HepG2 (cell line): Measurements from ENCODE around the gene BLVRB. TPM values are rescaled to one million over a fixed set of nuclear protein-coding genes. Genes with fewer than 3 reads are reported as not detected.

Experiments
- ADNP ChIP-seq: sonication (generic); formaldehyde crosslinking; IDR thresholded peaks from 2 replicates; pipeline ENCODE4 v1.4.0; 2020; ENCODE audit warnings: missing genetic modification reagents
- ETS1 ChIP-seq: sonication (generic); formaldehyde crosslinking; IDR thresholded peaks from 2 replicates; pipeline ENCODE4 v1.4.0; 2020; ENCODE audit warnings: missing genetic modification reagents
- FOSL2 ChIP-seq: sonication (generic); formaldehyde crosslinking; IDR thresholded peaks from 2 replicates; pipeline ENCODE4 v1.4.0; 2020; ENCODE audit warnings: missing genetic modification reagents
- FOXP4 ChIP-seq: sonication (generic); formaldehyde crosslinking; IDR thresholded peaks from 2 replicates; pipeline ENCODE4 v1.4.0; 2020; ENCODE audit warnings: missing genetic modification reagents
- GATAD2A ChIP-seq: IDR thresholded peaks from 2 replicates; pipeline ENCODE4 v1.6.1; 2016
- LCORL ChIP-seq, 2 experiments: fragments of 450-650 bp in 1 of 2; sonication (generic) in 1 of 2; formaldehyde crosslinking in 1 of 2; IDR thresholded peaks; 2 replicates each; pipeline versions ENCODE4 v1.5.0 to v1.6.1; 2017 to 2020; ENCODE audit warnings: antibody characterized with exemption in 1 of 2, missing genetic modification reagents in 1 of 2
- POLR2A ChIP-seq, 2 experiments: IDR thresholded peaks; 2 replicates each; pipeline ENCODE4 v1.6.1; 2011; ENCODE audit warnings: low read depth in 2 of 2, low read length in 2 of 2, mild to moderate bottlenecking in 1 of 2, moderate library complexity in 1 of 2; ENCODE audit not compliant: insufficient read depth in 1 of 2
- PPARG ChIP-seq: conservative IDR thresholded peaks from 2 replicates; pipeline ENCODE4 v1.6.1; 2016; ENCODE audit warnings: missing biosample characterization, missing genetic modification reagents
- SMAD3 ChIP-seq: sonication (generic); formaldehyde crosslinking; IDR thresholded peaks from 2 replicates; pipeline ENCODE4 v1.4.0; 2020; ENCODE audit warnings: missing genetic modification reagents
- SP5 ChIP-seq: IDR thresholded peaks from 2 replicates; pipeline ENCODE4 v1.6.1; 2016; ENCODE audit warnings: low read depth, borderline replicate concordance
- TFE3 ChIP-seq: IDR thresholded peaks from 2 replicates; pipeline ENCODE4 v1.6.1; 2016
- TOE1 ChIP-seq: sonication (generic); formaldehyde crosslinking; IDR thresholded peaks from 2 replicates; pipeline ENCODE4 v1.4.0; 2020; ENCODE audit warnings: mild to moderate bottlenecking, missing genetic modification reagents
- YEATS2 ChIP-seq: sonication (generic); formaldehyde crosslinking; IDR thresholded peaks from 2 replicates; pipeline ENCODE4 v1.4.0; 2020; ENCODE audit warnings: missing genetic modification reagents, borderline replicate concordance
- ZFP36L2 ChIP-seq: sonication (generic); formaldehyde crosslinking; IDR thresholded peaks from 2 replicates; pipeline ENCODE4 v1.4.0; 2020; ENCODE audit warnings: missing genetic modification reagents
- ZFX ChIP-seq: sonication (generic); formaldehyde crosslinking; IDR thresholded peaks from 2 replicates; pipeline ENCODE4 v1.4.0; 2020; ENCODE audit warnings: mild to moderate bottlenecking, low read depth, missing genetic modification reagents, moderate library complexity
- ZNF335 ChIP-seq: sonication (generic); formaldehyde crosslinking; IDR thresholded peaks from 2 replicates; pipeline ENCODE4 v1.4.0; 2020; ENCODE audit warnings: missing genetic modification reagents
- ZNF510 ChIP-seq: sonication (generic); formaldehyde crosslinking; IDR thresholded peaks from 2 replicates; pipeline ENCODE4 v1.4.0; 2020; ENCODE audit warnings: low read depth, mild to moderate bottlenecking, missing genetic modification reagents
- ZNF530 ChIP-seq: sonication (generic); formaldehyde crosslinking; IDR thresholded peaks from 2 replicates; pipeline ENCODE4 v1.5.0; 2020; ENCODE audit warnings: low read depth, mild to moderate bottlenecking, missing genetic modification reagents
- ZNF670 ChIP-seq: sonication (generic); formaldehyde crosslinking; IDR thresholded peaks from 2 replicates; pipeline ENCODE4 v1.8.0; 2022; ENCODE audit warnings: mild to moderate bottlenecking, missing genetic modification reagents, borderline replicate concordance
- ZNF687 ChIP-seq: sonication (generic); formaldehyde crosslinking; IDR thresholded peaks from 2 replicates; pipeline ENCODE4 v1.5.1; 2020; ENCODE audit warnings: mild to moderate bottlenecking, missing genetic modification reagents, moderate library complexity
- ZSCAN22 ChIP-seq: sonication (generic); formaldehyde crosslinking; IDR thresholded peaks from 2 replicates; pipeline ENCODE4 v1.4.0; 2020; ENCODE audit warnings: mild to moderate bottlenecking, missing genetic modification reagents
- polyA plus RNA-seq, 8 experiments: library from polyadenylated mRNA; depleted of rRNA in 3 of 8; stranded (reverse) in 7 of 8; unstranded in 1 of 8; fragments of >200 nt; fragmentation: Illumina TruSeq in 4 of 8; extraction: Trizol in 4 of 8; gene quantifications; 2 replicates each; pipeline versions ENCODE4 v1.2.1 to v1.2.3, GENCODE V29; 2011 to 2016; ENCODE audit warnings: low read depth in 4 of 8, missing spikeins in 1 of 8, mixed read lengths in 1 of 8; ENCODE audit not compliant: insufficient read depth in 1 of 8
- total RNA-seq, 5 experiments: library from RNA; depleted of rRNA; stranded (reverse); fragments of >200 nt; fragmentation: Illumina TruSeq; extraction: Trizol; gene quantifications; 2 replicates each; pipeline ENCODE4 v1.2.3, GENCODE V29; 2016; ENCODE audit warnings: low read depth in 1 of 5

Gene BLVRB
- total and polyA plus RNA-seq, 2 of the 13 experiments (the other 11 are each of a cell fraction or from before 2014, with no cell fraction given) = 25.9 to 51.4 TPM

- peak; percentile 44; the same call in 1 of the 2 replicates for TF ChIP-seq YEATS2 (CRISPR knock-in tag)
- no peak for TF ChIP-seq PPARG (CRISPR knock-in tag)
- TF ChIP-seq GATAD2A (CRISPR knock-in tag) = peak; percentile 35; the same call in 1 of the 2 replicates
- TF ChIP-seq ZNF687 = peak; percentile 58
- TF ChIP-seq LCORL (IDR thresholded peaks at IDR 0.05) = no peak
- TF ChIP-seq LCORL (CRISPR knock-in tag; IDR thresholded peaks at IDR 0.05) = no peak
- no peak for TF ChIP-seq ZNF670 (CRISPR knock-in tag)
- TF ChIP-seq FOXP4 (CRISPR knock-in tag) = peak; percentile 19; the same call in 1 of the 2 replicates
- TF ChIP-seq ETS1 (CRISPR knock-in tag) = no peak
- peak; percentile 57; the same call in 1 of the 2 replicates for TF ChIP-seq SP5 (CRISPR knock-in tag)
- no peak for TF ChIP-seq ZNF335 (CRISPR knock-in tag)
- TF ChIP-seq POLR2A (IDR thresholded peaks at IDR 0.05; ENCODE audit: insufficient read depth in 1 of 2, low read depth in 2 of 2, low read length in 2 of 2) = peak; percentile 31 to 68; a peak in 2 of 4 replicates
- TF ChIP-seq SMAD3 = no peak
- no peak for TF ChIP-seq ZFP36L2 (CRISPR knock-in tag)
- TF ChIP-seq ZFX = peak; percentile 75
- no peak for TF ChIP-seq ADNP (CRISPR knock-in tag)
- TF ChIP-seq TFE3 (CRISPR knock-in tag) = peak; percentile 39; the same call in 1 of the 2 replicates
- no peak for TF ChIP-seq TOE1 (CRISPR knock-in tag)
- TF ChIP-seq ZSCAN22 (CRISPR knock-in tag) = no peak
- no peak for TF ChIP-seq ZNF510 (CRISPR knock-in tag)
- TF ChIP-seq FOSL2 (CRISPR knock-in tag) = peak; percentile 93
- TF ChIP-seq ZNF530 (CRISPR knock-in tag) = no peak
Observed at GRCh38 chr19:40416918-40417642, 48.5 kb downstream of the BLVRB start (continued).
